AG20443 (cell line): ENCODE results near the gene RNF167.
"Not testable (repeated sequence)": the region's sequence is repeated elsewhere in the genome, so short reads cannot be mapped to it uniquely, and the experiment has no call there.

Experiments
- DNase-seq: peaks from one replicate; pipeline ENCODE4 v3.0.0; 2012; ENCODE audit warnings: low spot score, mixed read lengths

The RNF167 gene

DNA sequence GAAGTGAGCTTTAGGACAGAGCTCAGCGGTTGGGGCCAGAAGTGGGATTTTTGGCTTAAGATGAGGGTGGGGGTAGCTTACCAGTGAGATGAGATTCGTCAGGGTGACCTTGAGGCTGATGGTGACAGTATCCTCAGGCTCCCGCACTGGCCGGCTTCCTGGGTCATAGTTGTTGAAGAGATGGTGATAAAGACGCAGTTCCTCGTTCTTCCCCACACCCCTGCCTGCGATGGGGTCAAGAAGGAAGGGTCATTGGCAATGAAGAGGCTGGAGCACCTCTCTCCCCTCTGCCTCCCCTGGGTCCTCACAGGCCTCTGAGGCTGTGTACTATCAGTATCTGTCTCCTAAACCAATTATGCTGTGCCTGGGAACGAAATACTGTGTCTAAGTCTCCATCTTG, 37.5 kb upstream of the RNF167 start:
- DNase-seq: no peak

DNA sequence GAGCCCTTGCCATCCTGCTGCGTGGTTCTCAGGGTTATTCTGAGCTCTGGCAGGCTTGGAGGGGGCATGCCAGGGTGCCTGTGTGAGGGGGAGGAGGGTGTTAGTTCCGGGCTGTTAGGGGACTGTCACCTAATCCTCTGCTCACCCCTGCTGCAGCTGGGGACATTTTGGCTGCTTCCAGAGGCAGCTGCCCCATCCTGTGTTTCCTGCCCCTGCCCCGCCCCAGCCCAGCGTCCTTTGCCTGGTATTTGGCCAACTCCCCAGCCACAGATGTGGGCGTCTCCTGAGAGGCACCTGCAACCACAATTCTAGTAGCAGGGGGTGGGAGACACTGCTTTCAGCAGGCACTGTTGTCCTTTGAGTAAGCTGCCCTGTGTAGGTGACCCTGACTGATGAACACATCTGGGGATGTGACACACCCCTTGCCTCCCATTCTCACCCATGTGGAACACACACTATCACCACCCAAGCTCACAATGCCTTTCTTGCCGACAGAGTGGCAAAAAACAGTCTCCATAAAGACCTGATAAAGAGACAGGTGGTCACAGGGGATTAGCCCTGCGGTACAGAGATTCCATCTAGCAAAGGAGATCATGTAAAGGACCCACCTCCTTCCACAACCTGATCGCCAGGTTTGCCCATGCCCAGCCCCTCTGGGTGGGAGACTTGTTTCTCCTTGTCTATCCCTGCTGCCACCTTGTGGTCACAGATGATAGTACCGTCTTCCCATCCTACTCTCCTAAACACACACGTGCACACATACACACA, 36.8 kb upstream of the RNF167 start, which contains the start of gene CHRNE:
Gene CHRNE (minus strand): TSS at position 48 of the 768 bp plus-strand sequence. CDS start 35 bp downstream, at position 13.
- peak; percentile 53 for DNase-seq

DNA sequence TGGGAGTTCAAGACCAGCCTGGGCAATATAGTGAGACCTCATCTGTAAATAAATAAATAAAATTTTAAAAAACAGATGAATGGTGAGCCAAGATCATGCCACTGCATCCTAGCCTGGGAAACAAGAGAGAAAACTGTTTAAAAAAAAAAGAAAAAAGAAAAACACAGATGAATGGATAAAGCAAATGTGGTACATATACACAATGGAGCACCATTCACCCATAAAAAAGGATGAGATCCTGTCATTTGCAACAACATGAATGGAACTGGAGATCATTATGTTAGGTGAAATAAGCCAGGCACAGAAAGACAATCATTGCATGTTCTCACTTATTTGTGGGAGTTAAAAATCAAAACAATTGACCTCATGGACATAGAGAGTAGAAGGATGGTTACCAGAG, 33.4 kb upstream of the RNF167 start:
- DNase-seq: not testable (repeated sequence)

DNA sequence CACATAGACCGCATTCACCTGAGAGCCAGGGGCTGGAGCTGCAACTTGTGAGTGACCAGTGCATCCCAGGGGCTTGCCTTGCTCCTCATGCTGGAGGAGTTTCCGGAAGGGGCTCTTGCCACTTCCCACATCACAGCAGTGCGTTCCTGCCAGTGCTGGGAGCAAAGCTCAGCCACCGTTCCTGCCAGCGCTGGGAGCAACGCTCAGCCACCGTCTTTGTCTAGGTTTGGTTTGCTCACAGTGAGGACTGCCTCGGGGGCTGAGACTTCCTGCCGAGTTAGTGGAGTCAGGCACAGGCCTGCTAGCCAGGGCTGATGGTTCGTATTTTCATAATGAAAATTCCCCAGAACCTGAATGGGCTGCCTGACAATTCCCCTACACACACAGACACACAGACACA, 31.8 kb upstream of the RNF167 start:
- no peak for DNase-seq

DNA sequence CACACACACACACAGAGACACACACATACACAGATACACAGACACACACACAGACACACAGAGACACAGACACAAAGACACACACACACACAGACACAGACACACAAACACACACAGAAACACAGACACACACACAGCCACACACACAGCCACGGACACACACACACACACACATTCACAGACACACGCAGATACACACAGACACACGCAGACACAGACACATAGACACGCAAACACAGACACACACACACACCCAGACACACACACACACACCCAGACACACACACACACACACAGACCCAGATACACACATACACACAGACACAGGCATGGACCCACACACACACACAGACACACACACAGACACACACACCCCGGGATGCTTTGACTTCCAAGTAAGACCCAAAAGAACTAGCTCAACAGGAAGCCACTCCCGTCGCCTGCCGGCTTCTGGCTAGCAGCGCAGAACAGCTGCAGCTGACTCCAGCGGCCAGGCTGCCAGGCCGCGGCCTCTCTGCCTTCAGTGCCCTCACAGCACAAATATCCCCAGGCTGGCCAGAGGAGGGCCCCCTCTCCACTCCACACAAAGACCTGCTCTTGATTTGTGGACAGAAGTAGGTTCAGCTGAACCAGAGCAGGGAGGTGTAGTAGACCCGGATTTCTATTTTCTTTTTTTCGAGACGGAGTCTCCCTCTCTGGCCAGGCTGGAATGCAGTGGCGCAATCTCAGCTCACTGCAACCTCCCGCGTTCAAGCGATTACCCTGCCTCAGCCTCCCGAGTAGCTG, 31.2 kb upstream of the RNF167 start:
- peak; percentile 96 for DNase-seq

DNA sequence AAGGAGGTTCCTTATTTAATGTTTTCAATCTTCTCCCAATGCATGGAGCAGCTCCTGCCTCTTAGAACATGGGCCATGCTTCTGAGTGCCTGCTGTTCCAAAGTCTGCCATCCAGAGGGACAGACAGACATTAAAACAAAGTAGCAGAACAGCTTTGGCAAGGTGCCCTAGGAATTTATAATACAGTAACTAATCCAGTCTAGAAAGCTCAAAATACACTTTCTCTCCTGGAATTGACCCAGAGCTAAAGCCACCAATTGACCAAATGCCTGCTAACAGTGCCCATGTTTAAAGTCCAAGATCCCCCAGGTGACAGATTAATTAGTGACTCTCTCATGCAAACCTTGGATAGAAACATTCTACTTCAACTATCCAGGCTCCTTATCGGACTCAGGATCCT, 26.1 kb upstream of the RNF167 start:
- DNase-seq: no peak

DNA sequence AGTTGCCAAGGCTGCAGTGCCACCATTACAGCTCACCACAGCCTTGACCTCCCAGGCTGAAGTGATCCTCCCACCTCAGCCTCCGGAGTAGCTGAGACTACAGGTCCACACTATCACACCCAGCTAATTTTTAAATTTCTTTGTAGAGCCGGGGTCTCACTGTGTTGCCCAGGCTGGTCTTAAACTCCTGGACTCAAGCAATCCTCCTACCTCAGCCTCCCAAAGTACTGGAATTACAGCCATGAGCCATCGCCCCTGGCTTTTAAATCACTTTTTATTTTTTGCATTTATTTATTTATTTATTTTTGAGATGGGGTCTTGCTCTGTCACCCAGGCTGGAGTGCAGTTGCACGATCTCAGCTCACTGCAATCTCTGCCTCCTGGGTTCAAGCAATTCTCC, 25.5 kb upstream of the RNF167 start:
- not testable (repeated sequence) for DNase-seq

DNA sequence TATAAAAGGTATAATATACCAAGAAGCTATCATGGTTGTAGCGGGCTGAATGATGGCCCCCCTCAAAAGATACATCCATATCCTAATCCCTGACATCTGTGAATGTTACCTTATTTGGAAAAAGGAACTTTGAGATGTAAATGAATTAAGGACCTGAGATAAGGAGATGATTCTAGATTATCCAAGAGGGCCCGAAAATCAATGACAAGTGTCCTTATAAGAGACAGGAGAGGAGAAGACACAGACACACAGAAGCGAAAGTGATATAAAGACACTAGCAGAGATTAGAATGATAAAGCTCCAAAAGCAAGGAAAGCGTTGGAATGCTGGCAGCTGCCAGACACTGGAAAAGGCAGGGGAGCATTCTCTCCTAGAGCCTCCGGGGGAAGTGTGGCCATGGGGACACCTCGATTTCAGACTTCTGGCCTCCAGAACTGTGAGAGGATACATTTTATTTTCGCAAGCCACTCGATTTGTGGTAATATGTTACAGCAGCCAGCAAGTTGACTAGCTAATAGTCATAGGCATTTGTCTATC, 20.5 kb upstream of the RNF167 start:
- DNase-seq: no peak

DNA sequence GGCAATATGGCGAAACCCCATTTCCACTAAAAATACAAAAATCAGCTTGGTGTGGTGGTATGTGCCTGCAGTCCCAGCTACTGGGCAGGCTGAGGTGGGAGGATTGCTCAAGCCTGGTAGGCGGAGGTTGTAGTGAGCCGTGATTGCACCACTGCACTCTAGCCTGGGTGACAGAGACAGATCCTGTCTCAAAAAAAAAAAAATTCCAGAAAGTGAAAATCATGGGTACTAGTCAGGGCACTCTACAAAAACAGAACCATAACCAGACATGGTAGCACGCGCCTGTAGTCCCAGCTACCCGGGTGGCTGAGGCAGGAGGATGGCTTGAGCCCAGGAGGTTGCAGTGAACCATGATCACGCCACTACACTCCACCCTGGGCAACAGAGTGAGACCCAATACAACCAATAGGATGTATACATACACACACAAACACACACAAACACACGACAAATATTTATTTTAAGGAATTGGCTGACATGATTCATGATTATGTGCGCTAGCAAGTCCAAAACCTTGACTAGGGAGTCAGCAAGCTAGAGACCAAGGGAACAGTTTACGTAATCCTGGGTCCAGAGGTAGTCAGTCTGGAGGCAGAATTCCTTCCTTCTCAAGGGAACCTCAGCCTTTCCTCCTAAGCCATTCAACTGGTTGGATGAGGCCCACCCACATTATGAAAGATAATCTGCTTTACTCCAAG, 19.6 kb upstream of the RNF167 start:
- DNase-seq: no peak

DNA sequence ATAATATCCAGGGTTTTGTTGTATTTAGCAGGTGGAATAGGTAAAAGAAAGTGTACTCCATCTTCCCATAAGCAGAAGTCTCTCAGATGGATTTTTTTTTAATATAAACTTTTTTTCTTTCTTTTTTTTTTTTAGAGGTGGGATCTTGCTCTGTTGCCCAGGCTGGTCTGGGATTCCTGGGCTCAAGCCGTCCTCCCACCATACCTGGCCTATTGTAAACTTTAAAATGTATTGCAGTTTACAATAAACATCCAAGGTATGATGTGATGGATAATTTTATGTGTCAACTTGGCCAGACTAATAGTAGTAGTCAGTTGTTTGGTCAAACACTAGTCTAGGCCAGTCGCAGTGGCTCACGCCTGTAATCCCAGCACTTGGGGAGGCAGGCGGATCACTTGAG, 18.7 kb upstream of the RNF167 start:
- no peak for DNase-seq

DNA sequence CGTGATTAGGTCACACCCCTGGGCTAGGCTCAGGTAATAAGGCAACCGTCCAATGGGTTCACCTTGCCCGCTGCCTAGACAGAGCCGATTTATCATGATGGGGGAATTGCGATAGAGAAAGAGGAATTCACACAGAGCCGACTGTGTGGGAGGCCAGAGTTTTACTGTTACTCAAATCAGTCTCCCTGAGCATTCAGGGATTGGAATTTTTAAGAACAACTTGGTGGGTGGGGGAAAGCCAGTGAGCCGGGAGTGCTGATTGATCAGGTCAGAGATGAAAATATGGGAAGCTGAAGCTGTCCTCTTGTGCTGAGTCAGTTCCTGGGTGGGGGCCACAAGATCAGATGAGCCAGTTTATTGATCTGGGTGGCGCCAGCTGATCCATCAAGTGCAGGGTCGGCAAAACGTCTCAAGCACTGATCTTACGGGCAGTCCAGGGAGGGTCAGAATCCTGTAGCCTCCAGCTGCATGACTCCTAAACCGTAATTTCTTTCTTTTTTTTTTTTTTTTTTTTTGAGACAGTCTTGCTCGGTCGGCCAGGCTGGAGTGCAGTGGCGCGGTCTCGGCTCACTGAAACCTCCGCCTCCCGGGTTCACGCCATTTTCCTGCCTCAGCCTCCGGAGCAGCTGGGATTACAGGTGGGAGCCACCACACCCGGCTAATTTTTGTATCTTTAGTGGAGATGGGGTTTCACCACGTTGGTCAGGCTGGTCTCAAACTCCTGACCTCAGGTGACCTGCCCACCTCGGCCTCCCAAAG, 13.3 kb upstream of the RNF167 start:
- DNase-seq: not testable (repeated sequence)

DNA sequence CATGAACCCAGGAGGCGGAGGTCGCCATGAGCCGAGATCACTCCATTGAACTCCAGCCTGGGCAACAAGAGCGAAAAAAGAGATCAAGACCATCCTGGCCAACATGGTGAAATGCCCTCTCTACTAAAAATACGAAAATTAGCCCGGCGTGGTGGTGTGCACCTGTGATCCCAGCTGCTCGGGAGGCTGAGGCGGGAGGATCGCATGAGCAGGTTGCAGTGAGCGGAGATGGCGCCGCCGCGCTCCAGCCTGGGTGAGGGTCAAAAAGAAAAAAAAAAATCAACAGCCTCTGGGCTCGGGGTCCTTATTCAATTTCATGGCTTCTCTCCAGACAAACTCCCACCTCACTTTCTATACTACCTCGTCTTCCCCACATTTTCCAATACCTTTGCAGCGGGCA, 11.2 kb upstream of the RNF167 start:
- DNase-seq: no peak

DNA sequence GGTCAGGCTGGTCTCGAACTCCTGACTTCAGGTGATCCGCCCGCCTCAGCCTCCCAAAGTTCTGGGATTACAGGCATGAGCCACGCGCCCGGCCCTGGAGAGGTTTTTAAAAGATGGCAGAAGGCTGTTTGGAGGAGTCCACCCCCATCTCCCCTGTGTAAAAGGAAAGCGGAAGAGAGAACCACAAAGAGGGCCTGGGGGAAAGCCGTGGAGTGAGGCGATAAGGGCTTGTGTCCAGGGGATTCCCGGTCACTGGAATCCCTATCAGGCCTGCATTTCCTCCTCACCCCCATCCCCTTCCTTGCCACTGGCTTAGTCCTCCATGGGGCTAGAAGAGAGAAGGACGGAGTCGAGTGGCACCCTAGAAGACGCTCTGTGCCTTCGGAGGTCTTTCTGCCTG, 8.1 kb upstream of the RNF167 start, which contains the start of gene GP1BA:
Gene GP1BA (plus strand): TSS at position 315 of the 400 bp plus-strand sequence. CDS start 328 bp downstream, outside the sequence.
- DNase-seq: no peak

DNA sequence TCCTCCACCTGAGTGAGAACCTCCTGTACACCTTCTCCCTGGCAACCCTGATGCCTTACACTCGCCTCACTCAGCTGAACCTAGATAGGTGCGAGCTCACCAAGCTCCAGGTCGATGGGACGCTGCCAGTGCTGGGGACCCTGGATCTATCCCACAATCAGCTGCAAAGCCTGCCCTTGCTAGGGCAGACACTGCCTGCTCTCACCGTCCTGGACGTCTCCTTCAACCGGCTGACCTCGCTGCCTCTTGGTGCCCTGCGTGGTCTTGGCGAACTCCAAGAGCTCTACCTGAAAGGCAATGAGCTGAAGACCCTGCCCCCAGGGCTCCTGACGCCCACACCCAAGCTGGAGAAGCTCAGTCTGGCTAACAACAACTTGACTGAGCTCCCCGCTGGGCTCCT, 7.3 kb upstream of the RNF167 start:
- DNase-seq: no peak

DNA sequence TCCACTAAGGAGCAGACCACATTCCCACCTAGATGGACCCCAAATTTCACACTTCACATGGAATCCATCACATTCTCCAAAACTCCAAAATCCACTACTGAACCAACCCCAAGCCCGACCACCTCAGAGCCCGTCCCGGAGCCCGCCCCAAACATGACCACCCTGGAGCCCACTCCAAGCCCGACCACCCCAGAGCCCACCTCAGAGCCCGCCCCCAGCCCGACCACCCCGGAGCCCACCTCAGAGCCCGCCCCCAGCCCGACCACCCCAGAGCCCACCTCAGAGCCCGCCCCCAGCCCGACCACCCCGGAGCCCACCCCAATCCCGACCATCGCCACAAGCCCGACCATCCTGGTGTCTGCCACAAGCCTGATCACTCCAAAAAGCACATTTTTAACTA, 6.4 kb upstream of the RNF167 start:
- no peak for DNase-seq

DNA sequence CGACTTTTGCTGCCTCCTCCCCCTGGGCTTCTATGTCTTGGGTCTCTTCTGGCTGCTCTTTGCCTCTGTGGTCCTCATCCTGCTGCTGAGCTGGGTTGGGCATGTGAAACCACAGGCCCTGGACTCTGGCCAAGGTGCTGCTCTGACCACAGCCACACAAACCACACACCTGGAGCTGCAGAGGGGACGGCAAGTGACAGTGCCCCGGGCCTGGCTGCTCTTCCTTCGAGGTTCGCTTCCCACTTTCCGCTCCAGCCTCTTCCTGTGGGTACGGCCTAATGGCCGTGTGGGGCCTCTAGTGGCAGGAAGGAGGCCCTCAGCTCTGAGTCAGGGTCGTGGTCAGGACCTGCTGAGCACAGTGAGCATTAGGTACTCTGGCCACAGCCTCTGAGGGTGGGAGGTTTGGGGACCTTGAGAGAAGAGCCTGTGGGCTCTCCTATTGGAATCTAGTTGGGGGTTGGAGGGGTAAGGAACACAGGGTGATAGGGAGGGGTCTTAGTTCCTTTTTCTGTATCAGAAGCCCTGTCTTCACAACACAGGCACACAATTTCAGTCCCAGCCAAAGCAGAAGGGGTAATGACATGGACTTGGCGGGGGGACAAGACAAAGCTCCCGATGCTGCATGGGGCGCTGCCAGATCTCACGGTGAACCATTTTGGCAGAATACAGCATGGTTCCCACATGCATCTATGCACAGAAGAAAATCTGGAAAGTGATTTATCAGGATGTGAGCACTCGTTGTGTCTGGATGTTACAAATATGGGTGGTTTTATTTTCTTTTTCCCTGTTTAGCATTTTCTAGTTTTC, 5.7 kb upstream of the RNF167 start:
- peak; percentile 40 for DNase-seq

DNA sequence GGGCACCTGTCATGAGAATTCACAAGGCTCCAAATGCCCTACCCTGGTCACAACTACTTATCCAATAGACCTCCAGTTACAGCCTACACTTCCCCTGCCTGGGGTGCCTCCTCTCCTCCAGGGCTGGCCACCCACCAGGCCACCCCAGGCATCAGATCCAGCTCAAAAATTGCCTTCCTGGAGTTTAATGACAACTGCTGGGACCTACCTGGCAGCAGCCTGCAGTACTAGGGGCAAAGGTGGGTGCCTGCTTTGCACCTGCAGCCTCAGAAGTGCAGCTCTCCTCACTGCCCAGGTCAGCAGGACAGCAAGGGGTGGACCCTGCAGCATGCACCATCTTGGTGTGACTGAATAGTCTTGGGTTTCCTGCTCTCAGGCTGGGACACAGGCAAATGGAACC, 4.4 kb upstream of the RNF167 start:
- DNase-seq: no peak

DNA sequence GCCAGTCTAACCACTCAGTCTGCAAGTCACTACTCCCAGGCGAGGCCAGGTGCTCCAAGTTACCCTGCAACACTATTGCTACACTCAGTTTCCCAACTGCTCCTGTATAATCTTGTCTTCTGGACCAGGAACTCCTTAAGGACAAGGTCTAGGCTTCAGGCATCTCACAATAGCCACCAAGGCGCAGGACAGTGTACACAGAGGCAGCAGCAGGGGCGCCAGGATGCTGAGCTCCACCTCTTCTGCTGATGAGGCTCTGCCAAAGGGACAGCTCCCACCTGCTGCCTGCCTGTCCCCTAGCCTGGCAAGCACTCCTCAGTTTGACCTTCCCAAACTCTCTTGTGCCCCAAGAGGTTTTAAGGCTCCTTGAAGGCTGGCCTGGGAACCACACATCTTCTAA, 3.6 kb upstream of the RNF167 start:
- no peak for DNase-seq

DNA sequence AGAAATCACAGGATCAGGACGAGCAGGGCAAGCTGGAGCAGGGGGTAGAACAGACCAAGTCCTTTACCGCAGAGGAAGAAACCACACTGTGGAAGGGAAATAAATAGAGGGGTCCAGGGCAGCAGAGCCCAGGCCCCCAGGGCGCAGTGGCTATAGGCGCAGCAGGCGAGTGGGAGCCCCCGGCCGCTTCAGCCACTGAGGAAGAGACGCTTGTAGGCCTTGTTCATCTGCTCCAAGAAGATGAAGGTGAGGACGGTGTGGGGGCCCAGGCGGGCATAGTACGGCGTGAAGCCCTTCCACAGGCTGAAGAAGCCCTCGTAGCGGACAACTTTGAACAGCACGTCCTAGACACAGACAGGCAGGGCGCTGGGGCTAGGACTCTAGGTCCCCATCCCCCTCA, 2.5 kb upstream of the RNF167 start:
- DNase-seq: no peak

DNA sequence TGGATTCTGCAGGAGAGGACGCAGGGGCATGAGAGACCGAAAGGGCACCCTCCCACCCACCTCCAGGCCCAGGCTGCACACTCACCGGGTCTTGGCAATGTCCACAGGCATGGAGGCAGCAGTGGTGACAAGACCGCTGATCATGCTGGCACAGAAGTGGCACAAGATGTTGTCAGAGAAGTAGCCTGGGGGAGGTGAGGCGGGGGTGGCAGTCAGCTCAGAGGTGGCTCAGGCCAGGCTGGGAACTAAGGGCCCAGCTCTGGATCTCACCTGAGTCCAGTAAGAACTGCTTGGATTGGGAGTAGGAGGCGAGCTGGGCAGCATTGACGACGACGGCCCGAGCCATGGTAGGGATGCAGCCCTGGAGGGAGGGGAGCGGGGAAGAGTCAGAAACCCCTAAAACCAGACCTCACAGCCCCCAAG, 2.0 kb upstream of the RNF167 start:
- no peak for DNase-seq
